ENCODE results near the gene MRPL16.
"Not testable (repeated sequence)": the region's sequence is repeated elsewhere in the genome, so short reads cannot be mapped to it uniquely, and the experiment has no call there.

Gene MRPL16

DNA sequence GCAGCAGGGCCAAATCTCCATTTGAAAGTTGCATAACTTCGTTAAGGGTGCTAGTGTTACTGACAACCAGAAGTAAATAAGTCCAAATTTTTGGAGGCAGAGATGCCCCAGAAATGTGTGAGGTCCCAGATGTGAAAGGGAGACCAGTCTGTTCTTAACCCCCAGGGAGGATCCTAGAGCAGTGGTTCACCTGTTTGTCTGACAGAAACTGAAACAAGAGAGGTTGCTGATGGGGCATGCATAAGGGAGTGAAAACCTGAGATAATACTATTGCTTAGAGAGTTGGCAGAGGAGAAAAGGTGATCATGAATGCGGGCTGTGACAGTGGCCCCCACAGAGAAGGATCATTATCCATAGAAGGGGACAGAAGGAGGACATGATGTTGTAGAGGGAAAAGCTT lies 30.9 kb upstream of the MRPL16 start:
- Mint-ChIP-seq H3K9me3 (no peaks in the 10 kb centered on the region), H3K4me3 (no peak overlapping the region), H3K4me1 (no peaks in the 10 kb centered on the region), H3K27me3 (peaks cover 34% of the 10 kb centered on the region), H3K27ac (ENCODE audit: low read depth) (no peak overlapping the region), H3K36me3 (ENCODE audit: insufficient read depth) (peaks cover 1% of the 10 kb centered on the region)
- DNase-seq (ENCODE audit: low spot score in 2 of 2) (no peak), ATAC-seq (replicated peaks; ENCODE audit: extremely low read depth, poor library complexity, severe bottlenecking) (no peak)

DNA sequence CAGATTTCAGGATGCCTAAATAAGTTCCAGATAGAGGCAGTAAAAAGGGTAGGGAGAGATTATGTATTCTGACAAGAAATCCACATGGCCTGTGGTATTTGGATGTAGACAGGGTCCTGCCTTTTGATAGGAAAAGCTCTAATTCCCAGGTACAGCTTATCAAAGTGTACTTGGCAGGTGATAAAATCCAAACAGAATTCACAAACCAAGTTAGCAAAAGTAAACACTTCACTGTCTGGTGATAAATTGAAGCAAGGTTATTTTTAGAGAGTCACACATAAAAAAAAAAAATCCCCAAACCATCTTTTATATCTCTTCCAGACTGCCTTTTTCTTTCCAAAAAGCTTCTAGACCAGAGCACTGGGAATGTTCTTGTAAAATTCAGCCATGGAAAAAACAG lies 29.0 kb upstream of the MRPL16 start:
- no peak overlapping the region for H3K27ac Mint-ChIP-seq (ENCODE audit: low read depth)
- H3K9me3 Mint-ChIP-seq, result no peaks in the 10 kb centered on the region
- ATAC-seq (replicated peaks; ENCODE audit: extremely low read depth, poor library complexity, severe bottlenecking), result no peak
- DNase-seq (ENCODE audit: low spot score in 2 of 2), result no peak
- H3K36me3 Mint-ChIP-seq (ENCODE audit: insufficient read depth), result peaks cover 1% of the 10 kb centered on the region
- no peak overlapping the region for H3K4me3 Mint-ChIP-seq
- peaks cover 48% of the 10 kb centered on the region for H3K27me3 Mint-ChIP-seq
- no peaks in the 10 kb centered on the region for H3K4me1 Mint-ChIP-seq

DNA sequence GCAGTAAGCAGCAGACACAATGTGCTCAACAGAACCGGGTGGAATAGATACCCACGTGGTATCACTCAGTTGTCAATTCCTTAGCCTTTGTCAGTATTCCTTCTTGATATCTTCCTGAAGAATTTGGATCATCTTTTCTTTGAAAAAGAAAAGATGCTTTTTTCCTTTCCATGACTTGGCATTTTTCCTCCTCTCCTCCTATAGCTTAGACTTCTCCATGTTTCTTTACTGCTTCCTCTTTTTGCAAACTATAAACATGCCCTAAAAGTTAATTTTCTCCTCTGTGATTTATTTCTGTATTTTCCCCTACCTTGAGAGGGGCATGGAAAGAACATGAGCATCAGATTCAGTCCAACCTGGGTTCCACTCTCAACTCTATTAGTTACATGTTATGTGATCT lies 23.0 kb upstream of the MRPL16 start:
- no peak for DNase-seq (ENCODE audit: low spot score in 2 of 2)
- H3K27ac Mint-ChIP-seq (ENCODE audit: low read depth), result no peak overlapping the region
- no peak for ATAC-seq (replicated peaks; ENCODE audit: extremely low read depth, poor library complexity, severe bottlenecking)
- peaks cover 2% of the 10 kb centered on the region for H3K36me3 Mint-ChIP-seq (ENCODE audit: insufficient read depth)
- peaks cover 49% of the 10 kb centered on the region for H3K27me3 Mint-ChIP-seq
- H3K9me3 Mint-ChIP-seq, result no peaks in the 10 kb centered on the region
- H3K4me3 Mint-ChIP-seq, result no peak overlapping the region
- no peaks in the 10 kb centered on the region for H3K4me1 Mint-ChIP-seq

DNA sequence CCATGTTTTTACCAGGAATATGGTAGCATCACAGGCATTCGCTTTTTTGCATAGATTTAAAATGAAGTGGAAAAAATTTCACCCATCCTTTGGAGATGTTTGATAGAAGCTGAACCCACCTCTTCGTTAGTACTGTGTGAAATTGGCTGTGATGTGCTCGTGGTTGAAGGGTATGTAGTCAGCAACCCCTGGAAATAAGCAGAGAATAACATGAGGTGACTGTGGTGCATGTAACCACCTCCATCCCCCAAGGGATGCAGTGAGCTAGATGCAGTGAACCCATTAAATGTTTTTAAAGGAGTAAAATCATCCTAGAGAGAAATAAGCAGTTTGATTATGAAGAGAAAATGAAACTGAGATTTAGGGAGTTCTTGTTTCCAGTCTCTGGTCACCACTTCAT lies 18.8 kb upstream of the MRPL16 start:
- no peaks in the 10 kb centered on the region for H3K9me3 Mint-ChIP-seq
- H3K36me3 Mint-ChIP-seq (ENCODE audit: insufficient read depth), result peaks cover under 1% of the 10 kb centered on the region
- ATAC-seq (replicated peaks; ENCODE audit: extremely low read depth, poor library complexity, severe bottlenecking) (no peak), DNase-seq (ENCODE audit: low spot score in 2 of 2) (no peak)
- H3K27me3 Mint-ChIP-seq, result peaks cover 20% of the 10 kb centered on the region
- no peak overlapping the region for H3K27ac Mint-ChIP-seq (ENCODE audit: low read depth)
- no peak overlapping the region for H3K4me3 Mint-ChIP-seq
- H3K4me1 Mint-ChIP-seq, result no peaks in the 10 kb centered on the region

DNA sequence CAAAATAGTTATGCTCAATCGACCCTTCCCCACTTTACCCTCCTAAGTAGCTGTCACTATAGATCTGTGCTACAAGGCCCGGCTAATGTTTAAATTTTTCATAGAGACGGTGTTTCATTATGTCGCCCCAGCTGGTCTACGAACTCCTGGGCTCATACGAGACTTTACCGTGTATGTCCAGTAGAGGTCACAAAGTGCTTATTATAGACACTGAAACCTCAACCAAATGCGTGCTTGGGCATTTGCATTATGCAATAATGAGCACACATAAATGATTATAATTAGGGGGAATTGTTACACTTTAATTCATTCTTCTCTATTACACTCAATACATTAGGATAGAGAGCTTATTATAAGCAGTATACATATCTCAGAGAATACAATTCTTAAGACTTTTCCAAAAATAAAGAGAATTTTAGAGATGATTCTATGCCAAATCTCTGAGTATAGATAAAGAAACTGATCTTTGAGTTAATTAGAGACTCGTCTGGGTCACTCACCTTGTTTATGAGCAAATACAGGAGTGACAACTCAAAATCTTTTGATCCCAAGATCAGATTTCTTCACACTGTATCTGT lies 12.5 kb upstream of the MRPL16 start:
- H3K4me3 Mint-ChIP-seq, result no peak overlapping the region
- peaks cover 20% of the 10 kb centered on the region for H3K27me3 Mint-ChIP-seq
- H3K27ac Mint-ChIP-seq (ENCODE audit: low read depth), result no peak overlapping the region
- DNase-seq (ENCODE audit: low spot score in 2 of 2), result no peak
- peaks cover 6% of the 10 kb centered on the region for H3K4me1 Mint-ChIP-seq
- H3K9me3 Mint-ChIP-seq, result no peaks in the 10 kb centered on the region
- ATAC-seq (replicated peaks; ENCODE audit: extremely low read depth, poor library complexity, severe bottlenecking), result peak; percentile 28
- no peaks in the 10 kb centered on the region for H3K36me3 Mint-ChIP-seq (ENCODE audit: insufficient read depth)

DNA sequence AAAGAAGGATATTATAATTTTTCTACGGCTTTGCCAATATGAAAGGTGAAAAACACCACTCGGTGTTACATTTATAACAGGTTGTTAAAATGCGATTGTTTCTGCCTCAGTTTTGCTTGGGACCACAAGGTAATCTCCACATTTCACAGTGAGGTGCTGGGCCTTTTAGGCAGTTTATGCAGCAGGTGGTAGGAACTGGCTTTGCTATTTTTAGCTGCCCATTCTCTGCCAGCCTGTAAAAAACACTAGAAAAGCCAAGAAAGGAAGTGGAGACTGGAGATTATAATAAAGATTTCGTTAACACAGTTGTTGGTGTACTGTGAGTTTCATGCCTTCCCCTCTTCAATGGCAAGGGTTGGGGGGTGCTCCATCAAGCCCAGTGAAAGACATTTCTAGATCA lies 8.0 kb upstream of the MRPL16 start:
- Mint-ChIP-seq H3K36me3 (ENCODE audit: insufficient read depth) (peaks cover 1% of the 10 kb centered on the region), H3K4me3 (no peak overlapping the region), H3K27me3 (peaks cover 9% of the 10 kb centered on the region), H3K4me1 (peaks cover 11% of the 10 kb centered on the region), H3K27ac (ENCODE audit: low read depth) (no peak overlapping the region), H3K9me3 (no peaks in the 10 kb centered on the region)
- DNase-seq (ENCODE audit: low spot score in 2 of 2), result no peak
- ATAC-seq (replicated peaks; ENCODE audit: extremely low read depth, poor library complexity, severe bottlenecking), result no peak

DNA sequence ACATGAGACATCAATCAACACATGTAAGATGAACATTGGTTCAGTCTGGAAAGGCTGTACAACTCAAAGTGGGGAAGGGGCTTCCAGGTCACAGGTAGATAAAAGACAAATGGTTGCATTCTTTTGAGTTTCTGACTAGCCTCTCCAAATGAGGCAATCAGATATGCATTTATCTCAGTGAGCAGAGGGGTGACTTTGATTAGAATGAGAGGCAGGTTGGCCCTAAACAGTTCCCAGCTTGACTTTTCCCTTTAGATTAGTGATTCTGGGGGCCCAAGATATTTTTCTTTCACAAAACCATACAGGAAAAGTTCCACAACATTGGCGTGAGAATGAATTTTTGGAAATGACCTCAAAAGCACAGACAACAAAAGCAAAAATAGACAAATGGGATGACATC lies 5.9 kb upstream of the MRPL16 start:
- not testable (repeated sequence) for H3K27me3 Mint-ChIP-seq; ATAC-seq (replicated peaks; ENCODE audit: extremely low read depth, poor library complexity, severe bottlenecking); H3K27ac Mint-ChIP-seq (ENCODE audit: low read depth); H3K4me3 Mint-ChIP-seq; H3K4me1 Mint-ChIP-seq; H3K36me3 Mint-ChIP-seq (ENCODE audit: insufficient read depth); H3K9me3 Mint-ChIP-seq; DNase-seq (ENCODE audit: low spot score in 2 of 2)

DNA sequence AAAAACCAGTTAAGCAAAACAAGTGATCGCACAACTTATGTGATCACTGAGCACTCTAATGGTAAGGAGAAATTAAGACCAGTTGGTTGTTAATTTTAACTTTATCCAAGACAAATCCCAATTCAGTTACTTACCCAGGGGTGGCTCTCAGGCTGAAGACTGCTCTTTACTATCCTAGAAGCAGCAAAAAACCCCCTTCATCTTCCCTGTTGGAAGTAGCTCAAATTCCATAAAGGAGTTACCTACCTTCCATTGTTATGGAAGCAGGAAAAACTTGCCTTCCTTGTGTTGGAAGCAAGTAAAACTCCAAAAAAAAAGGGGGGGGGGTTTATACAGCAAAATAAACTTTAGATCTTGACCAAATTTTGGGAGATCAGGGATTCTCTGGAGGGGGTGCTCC lies 5.2 kb upstream of the MRPL16 start:
- no peak for ATAC-seq (replicated peaks; ENCODE audit: extremely low read depth, poor library complexity, severe bottlenecking)
- peaks cover 5% of the 10 kb centered on the region for H3K36me3 Mint-ChIP-seq (ENCODE audit: insufficient read depth)
- no peaks in the 10 kb centered on the region for H3K9me3 Mint-ChIP-seq
- peaks cover 12% of the 10 kb centered on the region for H3K4me1 Mint-ChIP-seq
- DNase-seq (ENCODE audit: low spot score in 2 of 2), result no peak
- no peak overlapping the region for H3K4me3 Mint-ChIP-seq
- H3K27ac Mint-ChIP-seq (ENCODE audit: low read depth), result no peak overlapping the region
- no peaks in the 10 kb centered on the region for H3K27me3 Mint-ChIP-seq

DNA sequence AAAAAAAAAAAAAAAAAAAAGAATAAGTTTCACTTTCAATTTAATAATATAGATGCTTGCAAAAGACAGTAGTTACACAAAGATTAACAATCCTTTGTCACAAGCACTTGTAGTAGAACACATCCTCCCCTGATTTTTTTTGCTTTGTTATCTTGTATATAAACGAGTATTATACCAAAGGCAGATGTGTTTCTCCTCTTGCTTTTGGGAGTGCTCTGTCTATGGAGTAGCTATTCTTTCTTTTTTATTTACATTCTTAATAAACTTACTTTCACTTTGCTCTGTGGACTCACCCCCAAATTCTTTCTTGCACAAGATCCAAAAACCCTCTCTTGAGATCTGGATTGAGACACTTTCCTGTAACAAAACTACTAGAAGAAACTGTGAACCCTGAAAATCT lies 3.4 kb upstream of the MRPL16 start:
- H3K4me1 Mint-ChIP-seq, result peaks cover 17% of the 10 kb centered on the region
- peaks cover 11% of the 10 kb centered on the region for H3K36me3 Mint-ChIP-seq (ENCODE audit: insufficient read depth)
- H3K4me3 Mint-ChIP-seq, result peak overlapping the region; percentile 50
- H3K9me3 Mint-ChIP-seq, result no peaks in the 10 kb centered on the region
- no peak overlapping the region for H3K27ac Mint-ChIP-seq (ENCODE audit: low read depth)
- DNase-seq (ENCODE audit: low spot score in 2 of 2), result no peak
- H3K27me3 Mint-ChIP-seq, result no peaks in the 10 kb centered on the region
- ATAC-seq (replicated peaks; ENCODE audit: extremely low read depth, poor library complexity, severe bottlenecking), result no peak

DNA sequence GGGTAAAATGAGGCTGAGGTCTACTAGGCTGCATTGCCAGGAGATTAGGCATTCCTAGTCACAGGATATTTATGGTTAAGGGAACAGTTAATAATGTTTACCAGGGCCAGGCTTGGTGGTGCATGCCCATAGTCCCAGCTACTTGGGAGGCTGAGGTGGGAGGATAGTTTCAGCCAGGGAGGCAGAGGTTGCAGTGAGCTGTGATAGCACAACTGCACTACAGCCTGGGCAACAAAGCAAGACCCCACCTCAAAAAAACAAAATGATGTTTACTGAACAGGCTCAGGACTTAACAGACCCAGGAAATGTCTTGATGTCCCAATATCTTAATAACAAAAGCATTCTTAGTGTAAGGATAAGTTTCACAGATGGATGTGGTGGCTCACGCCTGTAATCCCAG lies 2.8 kb upstream of the MRPL16 start:
- H3K27me3 Mint-ChIP-seq, result no peaks in the 10 kb centered on the region
- no peak overlapping the region for H3K27ac Mint-ChIP-seq (ENCODE audit: low read depth)
- ATAC-seq (replicated peaks; ENCODE audit: extremely low read depth, poor library complexity, severe bottlenecking) (no peak), DNase-seq (ENCODE audit: low spot score in 2 of 2) (no peak)
- peaks cover 13% of the 10 kb centered on the region for H3K36me3 Mint-ChIP-seq (ENCODE audit: insufficient read depth)
- no peak overlapping the region for H3K4me3 Mint-ChIP-seq
- H3K9me3 Mint-ChIP-seq, result no peaks in the 10 kb centered on the region
- H3K4me1 Mint-ChIP-seq, result peaks cover 17% of the 10 kb centered on the region

DNA sequence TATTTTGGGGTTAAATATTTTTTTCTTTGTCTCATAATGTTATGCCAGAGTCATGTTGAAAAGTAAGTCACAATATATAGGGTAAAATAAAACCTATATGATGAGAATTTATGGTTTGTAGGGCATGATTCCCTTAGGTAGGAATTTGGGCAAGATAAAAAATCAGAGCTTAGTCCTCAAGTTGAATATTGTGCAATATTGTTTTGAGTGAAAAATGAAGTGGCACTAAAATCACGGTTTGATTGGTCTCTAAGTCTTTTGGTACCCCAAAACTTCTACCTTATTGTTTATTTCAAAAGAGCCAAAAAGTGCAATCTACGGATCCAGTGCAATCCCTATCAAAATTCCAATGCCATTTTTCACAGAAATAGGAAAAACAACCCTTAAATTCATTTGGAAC lies 1.6 kb upstream of the MRPL16 start:
- H3K4me3 Mint-ChIP-seq, result peak overlapping the region; percentile 38
- H3K27me3 Mint-ChIP-seq, result no peaks in the 10 kb centered on the region
- H3K4me1 Mint-ChIP-seq, result peaks cover 17% of the 10 kb centered on the region
- peaks cover 13% of the 10 kb centered on the region for H3K36me3 Mint-ChIP-seq (ENCODE audit: insufficient read depth)
- H3K9me3 Mint-ChIP-seq, result no peaks in the 10 kb centered on the region
- no peak overlapping the region for H3K27ac Mint-ChIP-seq (ENCODE audit: low read depth)
- ATAC-seq (replicated peaks; ENCODE audit: extremely low read depth, poor library complexity, severe bottlenecking) (no peak), DNase-seq (ENCODE audit: low spot score in 2 of 2) (no peak)

DNA sequence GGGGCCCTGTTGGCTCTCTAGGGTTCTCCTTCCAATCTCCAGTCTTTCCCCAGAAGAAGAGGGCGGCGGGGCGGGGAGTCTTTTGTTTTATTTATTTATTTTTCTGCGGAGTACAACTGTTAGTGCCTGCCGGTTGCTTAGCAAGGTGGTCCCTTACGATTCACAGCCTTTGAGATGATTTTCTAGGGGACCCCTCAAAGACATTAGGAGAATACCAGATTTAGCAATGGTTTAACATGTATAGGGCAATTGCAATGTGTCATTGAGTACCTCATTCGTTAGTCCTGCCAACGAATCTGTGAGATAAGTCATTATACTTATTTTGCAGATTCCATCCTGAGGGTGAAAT lies 307 bp upstream of the MRPL16 start:
- no peaks in the 10 kb centered on the region for H3K27me3 Mint-ChIP-seq

DNA sequence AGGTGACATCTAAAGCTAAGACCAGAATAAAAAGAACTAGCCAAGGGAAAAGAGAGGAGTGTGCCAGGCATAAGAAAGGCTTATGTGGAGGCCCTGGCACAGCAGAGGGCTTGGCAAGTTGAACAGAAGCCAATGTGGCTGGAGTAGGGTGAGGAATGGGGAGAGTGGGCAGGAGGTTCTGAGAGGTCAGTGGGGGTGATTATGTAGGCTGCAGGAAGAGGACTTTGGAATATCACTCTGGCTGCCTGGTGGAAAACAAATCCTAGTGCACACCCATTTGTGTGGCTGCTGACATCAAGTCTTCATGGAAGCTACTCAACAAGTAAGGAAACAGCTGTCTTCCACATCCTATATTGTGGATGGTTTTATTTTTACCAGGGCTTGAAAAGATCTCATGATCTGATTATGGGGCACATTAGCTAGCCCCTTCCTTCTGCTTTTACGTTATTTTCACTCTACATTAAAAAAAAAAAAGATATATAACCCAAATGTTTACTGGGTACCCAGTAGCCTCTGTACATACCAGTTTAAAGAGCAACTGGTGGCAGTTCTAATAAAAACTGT lies 3.4 kb downstream of the MRPL16 start:
- no peaks in the 10 kb centered on the region for H3K27me3 Mint-ChIP-seq
- peak overlapping the region; percentile 4 for H3K27ac Mint-ChIP-seq (ENCODE audit: low read depth)
- no peaks in the 10 kb centered on the region for H3K9me3 Mint-ChIP-seq
- peaks cover 23% of the 10 kb centered on the region for H3K36me3 Mint-ChIP-seq (ENCODE audit: insufficient read depth)
- DNase-seq (ENCODE audit: low spot score in 2 of 2) (no peak), ATAC-seq (replicated peaks; ENCODE audit: extremely low read depth, poor library complexity, severe bottlenecking) (no peak)
- H3K4me3 Mint-ChIP-seq, result no peak overlapping the region
- peaks cover 16% of the 10 kb centered on the region for H3K4me1 Mint-ChIP-seq

More for the DNA sequence above, 307 bp upstream of the MRPL16 start:
- ATAC-seq (replicated peaks; ENCODE audit: extremely low read depth, poor library complexity, severe bottlenecking) (no peak), DNase-seq (ENCODE audit: low spot score in 2 of 2) (no peak)
- Mint-ChIP-seq H3K4me3 (peak overlapping the region; percentile 89), H3K36me3 (ENCODE audit: insufficient read depth) (peaks cover 18% of the 10 kb centered on the region), H3K27ac (ENCODE audit: low read depth) (peak overlapping the region; percentile 87), H3K9me3 (no peaks in the 10 kb centered on the region), H3K4me1 (peaks cover 21% of the 10 kb centered on the region)

Data from central memory CD8-positive, alpha-beta T cell (primary cell).